H1 (cell line): ENCODE measurements around the gene CDK5R1. TPM values are rescaled to one million over a fixed set of nuclear protein-coding genes. Genes with fewer than 3 reads are reported as not detected.

Source experiments
- CTCF ChIA-PET: fragments of 300-600 bp; sonication (Branson Sonifier 250); formaldehyde crosslinking; loops from one replicate; lab custom pipeline; 2021; ENCODE audit not compliant: partially characterized antibody; lab: Charles Lee
- POLR2A ChIA-PET: fragments of 300-600 bp; sonication (Branson Sonifier 250); formaldehyde crosslinking; loops from one replicate; lab custom pipeline; 2021; ENCODE audit warnings: inconsistent platforms; ENCODE audit not compliant: partially characterized antibody; lab: Charles Lee
- DNase-seq, 2 experiments: peaks; one replicate each; pipeline versions ENCODE4 v3.0.0 to v3.0.0-alpha.2; 2010 to 2022; ENCODE audit warnings: low spot score in 2 of 2, low read depth in 1 of 2, mixed read lengths in 1 of 2
- FAIRE-seq: peaks from 2 replicates; lab custom pipeline; 2011; peaks lifted over from hg19 to GRCh38; lab: Jason Lieb, UNC
- H2AFZ ChIP-seq: 2 replicates; pipeline ENCODE4 v1.8.1; 2012; ENCODE audit warnings: low read length, inconsistent platforms
- H2AK5ac ChIP-seq: 2 replicates; pipeline ENCODE4 v1.6.1; 2013; ENCODE audit warnings: low read depth, low read length
- H2BK120ac ChIP-seq: replicated peaks from 2 replicates; pipeline ENCODE3; 2013; ENCODE audit warnings: low read depth, low read length, inconsistent platforms
- H2BK12ac ChIP-seq: 2 replicates; pipeline ENCODE4 v1.6.1; 2013; ENCODE audit warnings: low read depth, low read length
- H2BK15ac ChIP-seq: 2 replicates; pipeline ENCODE4 v1.6.1; 2013; ENCODE audit warnings: low read length
- H2BK20ac ChIP-seq: 2 replicates; pipeline ENCODE4 v1.6.1; 2013; ENCODE audit warnings: low read length
- H2BK5ac ChIP-seq: 2 replicates; pipeline ENCODE4 v1.6.1; 2013; ENCODE audit warnings: low read depth, low read length
- H3K14ac ChIP-seq: 2 replicates; pipeline ENCODE4 v1.6.1; 2013; ENCODE audit warnings: inconsistent platforms; ENCODE audit not compliant: insufficient read length
- H3K18ac ChIP-seq: 2 replicates; pipeline ENCODE4 v1.6.1; 2013; ENCODE audit warnings: low read length; ENCODE audit errors: extremely low read depth
- H3K23ac ChIP-seq: 2 replicates; pipeline ENCODE4 v1.6.1; 2013; ENCODE audit warnings: inconsistent platforms; ENCODE audit not compliant: insufficient read length
- H3K23me2 ChIP-seq: 2 replicates; pipeline ENCODE4 v1.6.1; 2013; ENCODE audit warnings: low read depth, low read length
- H3K27ac ChIP-seq: 2 replicates; pipeline ENCODE4 v1.6.1; 2011; ENCODE audit warnings: low read depth, low read length, inconsistent platforms
- H3K27me3 ChIP-seq, 4 experiments: replicated peaks in 1 of 4; 1 replicate in 1 of 4; 2 replicates in 3 of 4; pipeline versions ENCODE4 v1.6.1 to v1.8.1; 2011 to 2013; ENCODE audit warnings: low read length in 3 of 4, mild to moderate bottlenecking in 3 of 4, inconsistent platforms in 2 of 4, mixed read lengths in 2 of 4, moderate library complexity in 1 of 4; ENCODE audit not compliant: control insufficient read depth in 3 of 4, insufficient read depth in 3 of 4; ENCODE audit errors: extremely low read depth in 1 of 4
- H3K36me3 ChIP-seq, 4 experiments: 2 replicates each; pipeline versions ENCODE4 v1.6.1 to v1.8.1; 2011 to 2013; ENCODE audit warnings: mild to moderate bottlenecking in 4 of 4, low read length in 3 of 4, moderate library complexity in 2 of 4, control low read depth in 1 of 4, inconsistent platforms in 1 of 4; ENCODE audit not compliant: insufficient read depth in 4 of 4, control insufficient read depth in 2 of 4
- H3K4ac ChIP-seq: replicated peaks from 2 replicates; pipeline ENCODE3; 2013; ENCODE audit warnings: low read length, low read depth, mixed read lengths, inconsistent platforms; ENCODE audit not compliant: insufficient read length
- H3K4me1 ChIP-seq, 4 experiments: replicated peaks in 1 of 4; 1 replicate in 1 of 4; 2 replicates in 3 of 4; pipeline versions ENCODE4 v1.6.1 to v1.8.1; 2011 to 2013; ENCODE audit warnings: low read length in 3 of 4, inconsistent platforms in 2 of 4, mixed read lengths in 1 of 4; ENCODE audit not compliant: insufficient read depth in 4 of 4, control insufficient read depth in 3 of 4
- H3K4me2 ChIP-seq, 2 experiments: 2 replicates each; pipeline versions ENCODE4 v1.6.1 to v1.8.1; 2011 to 2013; ENCODE audit warnings: low read depth in 2 of 2, low read length in 2 of 2, control low read depth in 1 of 2, inconsistent platforms in 1 of 2, mild to moderate bottlenecking in 1 of 2; ENCODE audit not compliant: insufficient read depth in 1 of 2
- H3K4me3 ChIP-seq, 4 experiments: fragments of 200-600, 300-600 bp in 1 of 4; sonication (generic), shearing (Covaris generic), sonication (Bioruptor Twin) in 1 of 4; 2 replicates each; pipeline versions ENCODE4 v1.5.1 to v1.8.1; 2011 to 2016; ENCODE audit warnings: low read length in 4 of 4, low read depth in 3 of 4, control low read depth in 2 of 4, inconsistent platforms in 2 of 4, mild to moderate bottlenecking in 2 of 4, mixed read lengths in 1 of 4, moderate library complexity in 1 of 4; ENCODE audit not compliant: insufficient read depth in 2 of 4; ENCODE audit errors: extremely low read depth in 1 of 4
- H3K56ac ChIP-seq: replicated peaks from 2 replicates; pipeline ENCODE3; 2013; ENCODE audit warnings: low read depth, mild to moderate bottlenecking, mixed read lengths, low read length, inconsistent platforms; ENCODE audit not compliant: insufficient read length
- H3K79me1 ChIP-seq: 2 replicates; pipeline ENCODE4 v1.6.1; 2013; ENCODE audit warnings: low read depth, low read length, control low read depth
- H3K79me2 ChIP-seq, 2 experiments: 2 replicates each; pipeline versions ENCODE4 v1.6.1 to v1.8.1; 2012 to 2013; ENCODE audit warnings: low read length in 2 of 2, mild to moderate bottlenecking in 2 of 2, inconsistent platforms in 1 of 2; ENCODE audit not compliant: insufficient read depth in 2 of 2, control insufficient read depth in 1 of 2
- H3K9ac ChIP-seq, 4 experiments: replicated peaks in 1 of 4; 1 replicate in 1 of 4; 2 replicates in 3 of 4; pipeline versions ENCODE4 v1.6.1 to v1.8.1; 2011 to 2013; ENCODE audit warnings: low read depth in 3 of 4, low read length in 3 of 4, control low read depth in 2 of 4, mild to moderate bottlenecking in 2 of 4, moderate library complexity in 2 of 4, inconsistent platforms in 1 of 4; ENCODE audit errors: extremely low read depth in 1 of 4
- H3K9me3 ChIP-seq, 2 experiments: 2 replicates each; pipeline versions ENCODE4 v1.6.1 to v1.8.1; 2012 to 2013; ENCODE audit warnings: mild to moderate bottlenecking in 2 of 2, moderate library complexity in 2 of 2, control low read depth in 1 of 2, inconsistent platforms in 1 of 2, low read depth in 1 of 2, low read length in 1 of 2, mixed read lengths in 1 of 2; ENCODE audit not compliant: insufficient read depth in 2 of 2
- H4K20me1 ChIP-seq, 2 experiments: replicated peaks in 1 of 2; 2 replicates each; pipeline versions ENCODE3 to v1.8.1; 2011 to 2013; ENCODE audit warnings: inconsistent platforms in 2 of 2, low read length in 2 of 2, mild to moderate bottlenecking in 1 of 2; ENCODE audit not compliant: insufficient read depth in 2 of 2, control insufficient read depth in 1 of 2
- H4K5ac ChIP-seq: 2 replicates; pipeline ENCODE4 v1.6.1; 2013; ENCODE audit warnings: low read length, low read depth, mixed read lengths, inconsistent platforms; ENCODE audit not compliant: insufficient read length
- H4K8ac ChIP-seq: 2 replicates; pipeline ENCODE4 v1.8.0; 2013; ENCODE audit warnings: mild to moderate bottlenecking, moderate library complexity, low read length, inconsistent platforms; ENCODE audit not compliant: insufficient read depth; ENCODE audit errors: extremely low read depth
- H4K91ac ChIP-seq: replicated peaks from 2 replicates; pipeline ENCODE3; 2013; ENCODE audit warnings: low read length, mixed read lengths, inconsistent platforms; ENCODE audit not compliant: insufficient read length
- BRCA1 ChIP-seq: IDR thresholded peaks from 2 replicates; pipeline ENCODE4 v1.6.1; 2012; ENCODE audit warnings: low read depth, low read length, improper control_type of control experiment
- CHD1 ChIP-seq: IDR thresholded peaks from 2 replicates; pipeline ENCODE4 v1.6.1; 2012; ENCODE audit warnings: low read depth, low read length, improper control_type of control experiment
- EZH2 ChIP-seq: fragments of 200-600 bp; sonication (generic); IDR thresholded peaks from 2 replicates; pipeline ENCODE4 v1.7.1; 2012; ENCODE audit warnings: low read depth, mild to moderate bottlenecking, moderate library complexity, low read length, inconsistent platforms; ENCODE audit not compliant: severe bottlenecking
- HDAC2 ChIP-seq, 2 experiments: fragments of 300-600 bp in 1 of 2; sonication (generic) in 1 of 2; IDR thresholded peaks; 2 replicates each; pipeline ENCODE4 v1.6.1; 2011 to 2012; ENCODE audit warnings: low read depth in 2 of 2, low read length in 2 of 2, mild to moderate bottlenecking in 2 of 2, moderate library complexity in 2 of 2, borderline replicate concordance in 1 of 2, inconsistent platforms in 1 of 2
- POLR2AphosphoS5 ChIP-seq: IDR thresholded peaks from 2 replicates; pipeline ENCODE4 v1.6.1; 2011; ENCODE audit warnings: low read depth, low read length
- RXRA ChIP-seq: IDR thresholded peaks from 2 replicates; pipeline ENCODE4 v1.6.1; 2011; ENCODE audit warnings: low read depth, mild to moderate bottlenecking, low read length, moderate library complexity; ENCODE audit not compliant: insufficient read depth
- SIX5 ChIP-seq: IDR thresholded peaks from 2 replicates; pipeline ENCODE4 v1.6.1; 2011; ENCODE audit warnings: mild to moderate bottlenecking, low read depth, low read length
- SP1 ChIP-seq: IDR thresholded peaks from 2 replicates; pipeline ENCODE4 v1.6.1; 2011; ENCODE audit warnings: low read depth, low read length
- SP2 ChIP-seq: IDR thresholded peaks from 2 replicates; pipeline ENCODE4 v1.6.1; 2012; ENCODE audit warnings: mild to moderate bottlenecking, low read length, inconsistent platforms
- SP4 ChIP-seq: IDR thresholded peaks from 2 replicates; pipeline ENCODE4 v1.6.1; 2012; ENCODE audit warnings: low read length, inconsistent platforms
- TBP ChIP-seq: IDR thresholded peaks from 2 replicates; pipeline ENCODE4 v1.6.1; 2011; ENCODE audit warnings: low read depth, low read length, improper control_type of control experiment
- WGBS, 2 experiments: shearing (Covaris generic) in 1 of 2; methylation state at CpG; one replicate each; pipeline versions ENCODE4 v1.1.6 to v1.1.7; 2013 to 2015; ENCODE audit warnings: low lambda C conversion rate in 2 of 2, mixed read lengths in 2 of 2, inconsistent platforms in 1 of 2, low coverage in 1 of 2, missing lambda C conversion rate in 1 of 2; ENCODE audit not compliant: insufficient replicate concordance in 2 of 2, insufficient coverage in 1 of 2, insufficient read length in 1 of 2; ENCODE audit errors: extremely low coverage in 1 of 2, missing lambda C conversion rate in 1 of 2; 5-methylcytosine and 5-hydroxymethylcytosine counted together
- polyA plus RNA-seq, 7 experiments: library from polyadenylated mRNA; depleted of rRNA in 3 of 7; stranded (reverse) in 5 of 7; unstranded in 2 of 7; fragments of >200 nt in 5 of 7; fragments of 200-250 nt in 2 of 7; gene quantifications; 1 replicate in 5 of 7; 2 replicates in 1 of 7; 4 replicates in 1 of 7; pipeline versions ENCODE4 v1.2.1 to v1.2.3, GENCODE V29; 2011 to 2013; ENCODE audit warnings: missing spikeins in 2 of 7, mixed read lengths in 2 of 7
- total RNA-seq: library from RNA; stranded (reverse); fragmentation: NEBNext Ultra II Directional; extraction: Animal tissue kit (Norgen Biotek cat#: 25700); gene quantifications from 2 replicates; pipeline ENCODE4 v1.2.1, GENCODE V29; 2021
- TF ChIP-seq, protein P1 (sequence below): IDR thresholded peaks from 2 replicates; pipeline ENCODE4 v1.6.1; 2012; ENCODE audit warnings: inconsistent platforms

Gene CDK5R1
- total and polyA plus RNA-seq, 2 of the 8 experiments (the other 6 are each of a cell fraction or from before 2014, with no cell fraction given): 2.7 to 9.9 TPM

DNA sequence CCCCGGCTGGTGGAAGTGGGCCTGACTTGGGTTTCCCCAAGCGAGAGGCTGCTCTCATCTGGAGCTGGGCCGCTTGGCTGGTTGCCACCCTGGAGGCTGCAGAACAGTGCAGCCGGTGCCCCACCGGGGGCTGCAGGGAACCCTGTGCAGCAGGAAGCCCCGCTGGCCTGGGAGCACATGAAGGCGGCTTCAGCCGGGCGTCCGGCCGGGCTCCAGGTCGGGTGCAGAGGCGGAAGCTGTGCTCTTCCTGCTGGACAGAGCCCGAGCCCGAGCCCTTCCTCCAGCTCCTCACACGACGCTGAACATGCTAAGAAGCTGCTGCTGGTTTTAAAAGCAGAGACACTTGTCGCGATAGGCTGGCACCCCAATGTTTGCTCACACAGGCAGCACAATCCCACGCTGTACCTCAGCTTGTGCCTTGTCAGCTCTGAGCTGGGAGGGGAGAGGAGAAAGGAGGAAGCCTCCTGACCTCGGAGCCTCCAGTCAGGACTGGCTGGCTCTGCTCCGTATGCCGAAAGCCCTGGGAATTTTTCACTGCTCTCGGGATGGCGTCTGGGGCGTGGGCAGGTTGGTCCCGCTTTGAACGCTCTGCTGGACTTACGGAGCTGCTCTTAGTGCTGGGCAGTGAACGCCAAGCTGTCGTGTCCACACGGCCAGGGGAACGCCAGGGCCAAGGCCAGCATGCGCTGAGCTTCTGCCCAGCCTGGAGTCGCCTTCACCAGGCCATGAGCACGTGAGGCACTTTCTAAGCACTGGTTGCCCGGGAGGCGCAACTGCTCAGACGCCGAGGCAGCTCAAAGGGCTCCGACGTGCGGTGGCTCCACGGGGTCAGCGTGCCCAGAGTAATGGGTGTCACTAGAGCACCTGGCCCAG is 8.8 kb downstream of the CDK5R1 start:
- Histone ChIP-seq H3K4me1 (peaks cover 0 to 15% (median 9%) of the 10 kb centered on the region in 4 experiments; a peak in 6 of 7 replicates), H3K79me1 (no peaks in the 10 kb centered on the region), H3K4me2 (no peak overlapping the region), H3K27ac (no peak overlapping the region), H3K9ac (no peak overlapping the region), H2BK15ac (no peak overlapping the region), H3K4me3 (no peak overlapping the region), H2AK5ac (no peak overlapping the region), H3K14ac (no peak overlapping the region), H2BK5ac (peak overlapping the region; percentile 3; the same call in 1 of the 2 replicates), H2BK120ac (no peak overlapping the region), H3K23me2 (no peaks in the 10 kb centered on the region), H3K27me3 (no peaks in the 10 kb centered on the region), H3K9me3 (no peaks in the 10 kb centered on the region), H4K91ac (peak overlapping the region; percentile 19), H4K8ac (peak overlapping the region; percentile 3; the same call in 1 of the 2 replicates), H3K18ac (peak overlapping the region; percentile 48), H3K4ac (no peak overlapping the region), H4K20me1 (peaks cover 0 to 2% of the 10 kb centered on the region in 2 experiments), H2BK12ac (no peak overlapping the region), H2BK20ac (no peak overlapping the region), H3K36me3 (peaks cover 0 to under 1% (median 0%) of the 10 kb centered on the region in 4 experiments; a peak in 1 of 8 replicates), H3K56ac (no peak overlapping the region), H4K5ac (no peak overlapping the region), H3K79me2 (0 out of 4 replicates have a peak, but pooled peaks cover 0 to 1% of the 10 kb centered on the region in 2 experiments), H2AFZ (no peak overlapping the region), H3K23ac (no peak overlapping the region)
- POLR2A ChIA-PET: interaction anchor here (0.7 to 1.5 kb wide), 6 partner anchors 9 to 175 kb away, joined by 3 to 9 read pairs (median 4); partner anchors contain the start of gene CDK5R1
- CTCF ChIA-PET: interaction anchor here (0.6 to 2.2 kb wide), 13 partner anchors 9 to 414 kb away, joined by 3 to 7 read pairs (median 4); partner anchors contain the start of gene CDK5R1
- FAIRE-seq (no peak), DNase-seq (no peak)
- 88% methylated on average over 42 of the region's 45 CpGs; no CpG with 5 or more reads in 1 of the 2 experiments for WGBS, 2 experiments
- TF ChIP-seq SIX5 (no peak), RXRA (no peak), CHD1 (no peak), SP2 (no peak), HDAC2 (IDR thresholded peaks at IDR 0.05; ENCODE audit: borderline replicate concordance in 1 of 2, low read depth in 2 of 2, low read length in 2 of 2) (no peak), TBP (no peak), EZH2 (no peak), BRCA1 (no peak), SP4 (no peak), SP1 (no peak), POLR2AphosphoS5 (no peak)
- TF ChIP-seq, protein P1, sequence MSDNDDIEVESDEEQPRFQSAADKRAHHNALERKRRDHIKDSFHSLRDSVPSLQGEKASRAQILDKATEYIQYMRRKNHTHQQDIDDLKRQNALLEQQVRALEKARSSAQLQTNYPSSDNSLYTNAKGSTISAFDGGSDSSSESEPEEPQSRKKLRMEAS: no peak
